ENCODE results near the gene LHFPL4. TPM values are rescaled to one million over a fixed set of nuclear protein-coding genes. Genes with fewer than 3 reads are reported as not detected.

LHFPL4 gene
- total and polyA plus RNA-seq, 2 of the 4 experiments (the other 2 are of a cell fraction): not detected

DNA sequence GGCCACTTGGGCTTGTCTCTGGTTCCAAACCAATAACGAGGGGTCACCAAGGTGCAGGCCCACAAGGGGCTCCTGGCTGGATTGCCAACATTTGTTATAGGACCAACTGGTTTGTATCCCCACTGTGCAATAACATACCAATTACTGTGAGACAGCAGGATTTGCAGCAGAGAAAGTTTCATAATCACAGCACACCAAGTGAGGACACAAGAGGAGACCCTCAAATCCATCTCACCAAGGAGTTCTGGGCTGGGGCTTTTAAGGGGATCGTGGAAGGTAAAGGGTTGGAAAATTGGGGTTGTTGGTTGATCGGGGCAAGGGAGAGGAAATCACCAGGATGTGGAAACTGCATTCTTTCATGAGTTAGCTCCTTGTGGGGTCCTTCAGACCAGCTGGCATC, 29.7 kb upstream of the LHFPL4 start:
- Histone ChIP-seq H3K4me2 (ENCODE audit: low read depth, low read length) (no peak overlapping the region), H2AK9ac (replicated peaks; ENCODE audit: low read depth, low read length, poor library complexity) (no peak overlapping the region), H3K27me3 (ENCODE audit: control insufficient read depth, insufficient read depth, low read length) (no peaks in the 10 kb centered on the region), H3K4ac (ENCODE audit: low read depth, low read length) (no peak overlapping the region), H2AFZ (replicated peaks; ENCODE audit: low read length, poor library complexity) (no peak overlapping the region), H4K91ac (ENCODE audit: insufficient read depth, low read depth, low read length) (no peak overlapping the region), H3K79me1 (ENCODE audit: low read depth in 1 of 2, low read length in 2 of 2) (no peaks in the 10 kb centered on the region), H3K9me1 (ENCODE audit: insufficient read depth, low read length) (no peaks in the 10 kb centered on the region), H2BK120ac (ENCODE audit: low read depth, low read length) (no peak overlapping the region), H3K9ac (ENCODE audit: low read depth, low read length) (no peak overlapping the region), H3K4me3 (ENCODE audit: insufficient read depth, low read depth, low read length) (no peak overlapping the region), H2AK5ac (ENCODE audit: low read depth, low read length) (no peak overlapping the region), H3K9me3 (ENCODE audit: control insufficient read depth, insufficient read depth, low read length) (peaks cover 3% of the 10 kb centered on the region), H2BK15ac (ENCODE audit: low read depth, low read length) (no peak overlapping the region), H2BK20ac (ENCODE audit: low read depth, low read length) (no peak overlapping the region), H3K14ac (replicated peaks; ENCODE audit: low read depth, low read length) (no peak overlapping the region), H3K23ac (ENCODE audit: low read depth, low read length) (no peak overlapping the region), H3K36me3 (ENCODE audit: control insufficient read depth, insufficient read depth, low read length) (no peaks in the 10 kb centered on the region), H2BK5ac (ENCODE audit: low read depth, low read length, poor library complexity, severe bottlenecking) (no peak overlapping the region), H3K18ac (ENCODE audit: low read depth, low read length) (no peak overlapping the region), H4K5ac (ENCODE audit: low read depth, low read length) (no peak overlapping the region), H3K27ac (ENCODE audit: insufficient read depth, low read length) (no peak overlapping the region), H4K20me1 (ENCODE audit: insufficient read depth, low read length) (no peaks in the 10 kb centered on the region), H3K4me1 (ENCODE audit: control insufficient read depth, insufficient read depth, low read length) (no peaks in the 10 kb centered on the region), H4K8ac (ENCODE audit: low read depth in 2 of 2, low read length in 2 of 2) (no peak overlapping the region), H3K56ac (ENCODE audit: extremely low read depth, insufficient read depth, low read length) (no peak overlapping the region)
- ChIA-PET POLR2A (ENCODE audit: unreplicated experiment) (no interaction called here), CTCF (no interaction called here)
- no peak for ATAC-seq (ENCODE audit: low read depth)
- TF ChIP-seq RCOR1 (IDR thresholded peaks at IDR 0.05; ENCODE audit: insufficient replicate concordance, low read length) (no peak), FOS (IDR thresholded peaks at IDR 0.05; ENCODE audit: low read depth, low read length) (no peak), RFX5 (IDR thresholded peaks at IDR 0.05; ENCODE audit: low read depth, low read length) (no peak), MXI1 (IDR thresholded peaks at IDR 0.05; ENCODE audit: borderline replicate concordance, low read depth, low read length) (no peak), POLR2A (IDR thresholded peaks at IDR 0.05; ENCODE audit: low read depth, low read length) (no peak)
- BruUV-seq (replicated peaks): no TSS peak
- WGBS, 2 experiments (ENCODE audit: extremely low coverage in 2 of 2, insufficient read length in 1 of 2): 83% methylated on average over 1 of the region's 3 CpGs; no CpG with 5 or more reads in 1 of the 2 experiments
- intact Hi-C loops (cut with micrococcal nuclease): no loop called here
- DNase-seq: no peak
- in situ Hi-C loops (cut with MboI; ENCODE audit: low sequenced_read_pairs): no loop called here
- dilution Hi-C loops (cut with HindIII; ENCODE audit: low sequenced_read_pairs, unreplicated experiment): no loop called here
